ENCODE data around the gene ACSF3. TPM values are rescaled to one million over a fixed set of nuclear protein-coding genes. Genes with fewer than 3 reads are reported as not detected.

The ACSF3 gene
- total RNA-seq, 3 donors from 2014 or later (not counting 1 experiment from before 2014, with no cell fraction given) = 45.0 to 71.4 (median 51.6) TPM

DNA sequence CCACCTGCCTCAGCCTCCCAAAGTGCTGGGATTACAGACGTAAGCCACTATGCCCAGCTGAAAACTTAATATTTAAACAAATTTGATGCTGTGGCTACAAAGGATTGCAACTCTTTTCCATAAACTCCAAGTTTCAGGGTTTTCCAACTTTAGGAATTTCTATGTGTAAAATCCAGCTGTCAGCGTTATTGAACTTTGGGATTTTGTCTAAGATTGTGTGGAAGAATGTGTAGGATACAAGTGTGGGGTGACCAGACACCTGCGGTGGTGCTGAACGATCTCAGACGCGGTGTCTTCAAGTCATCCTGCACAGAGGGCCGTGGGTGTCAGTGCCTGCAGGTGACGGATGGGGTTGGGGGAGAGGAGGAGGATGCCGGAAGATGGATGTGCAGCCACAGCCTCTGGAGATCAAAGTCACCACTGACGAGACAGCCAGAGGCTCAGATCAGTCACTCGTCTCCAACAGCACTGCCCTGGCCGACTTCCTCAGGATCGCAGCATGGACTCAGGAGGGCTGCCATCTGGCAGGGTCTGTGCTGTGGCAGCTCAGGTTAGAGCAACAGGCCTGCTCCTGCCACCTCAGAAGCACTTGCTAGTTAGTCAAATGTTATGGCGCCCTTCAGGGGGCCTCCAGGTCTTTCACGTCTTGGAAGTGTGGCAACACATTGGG lies 13.0 kb downstream of the ACSF3 start:
- Mint-ChIP-seq H3K27ac (no peak overlapping the region), H3K36me3 (no peaks in the 10 kb centered on the region), H3K9me3 (no peaks in the 10 kb centered on the region), H3K27me3 (ENCODE audit: low read depth in 2 of 2) (no peaks in the 10 kb centered on the region), H3K4me1 (peaks cover 4 to 6% of the 10 kb centered on the region in 2 donors), H3K4me3 (no peak overlapping the region)
- Histone ChIP-seq H3K27me3 (ENCODE audit: control insufficient read depth, insufficient read depth, low read length) (no peaks in the 10 kb centered on the region), H3K4me1 (ENCODE audit: control insufficient read depth, insufficient read depth, low read length) (no peaks in the 10 kb centered on the region), H3K36me3 (ENCODE audit: control insufficient read depth, insufficient read depth, low read length) (peaks cover 58% of the 10 kb centered on the region), H3K4me3 (ENCODE audit: low read length) (no peak overlapping the region), H3K27ac (ENCODE audit: low read length) (no peak overlapping the region), H3K9me3 (ENCODE audit: control insufficient read depth, insufficient read depth, low read length) (no peaks in the 10 kb centered on the region)
- WGBS (ENCODE audit: insufficient coverage) = 88% methylated on average over 14 of the region's 15 CpGs
- ATAC-seq (no peak), DNase-seq (peak in 1 of 2 donors; percentile 9)
- intact Hi-C loops (cut with micrococcal nuclease) = no loop called here
- TF ChIP-seq, protein P1, sequence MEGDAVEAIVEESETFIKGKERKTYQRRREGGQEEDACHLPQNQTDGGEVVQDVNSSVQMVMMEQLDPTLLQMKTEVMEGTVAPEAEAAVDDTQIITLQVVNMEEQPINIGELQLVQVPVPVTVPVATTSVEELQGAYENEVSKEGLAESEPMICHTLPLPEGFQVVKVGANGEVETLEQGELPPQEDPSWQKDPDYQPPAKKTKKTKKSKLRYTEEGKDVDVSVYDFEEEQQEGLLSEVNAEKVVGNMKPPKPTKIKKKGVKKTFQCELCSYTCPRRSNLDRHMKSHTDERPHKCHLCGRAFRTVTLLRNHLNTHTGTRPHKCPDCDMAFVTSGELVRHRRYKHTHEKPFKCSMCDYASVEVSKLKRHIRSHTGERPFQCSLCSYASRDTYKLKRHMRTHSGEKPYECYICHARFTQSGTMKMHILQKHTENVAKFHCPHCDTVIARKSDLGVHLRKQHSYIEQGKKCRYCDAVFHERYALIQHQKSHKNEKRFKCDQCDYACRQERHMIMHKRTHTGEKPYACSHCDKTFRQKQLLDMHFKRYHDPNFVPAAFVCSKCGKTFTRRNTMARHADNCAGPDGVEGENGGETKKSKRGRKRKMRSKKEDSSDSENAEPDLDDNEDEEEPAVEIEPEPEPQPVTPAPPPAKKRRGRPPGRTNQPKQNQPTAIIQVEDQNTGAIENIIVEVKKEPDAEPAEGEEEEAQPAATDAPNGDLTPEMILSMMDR (IDR thresholded peaks at IDR 0.05) = no peak

DNA sequence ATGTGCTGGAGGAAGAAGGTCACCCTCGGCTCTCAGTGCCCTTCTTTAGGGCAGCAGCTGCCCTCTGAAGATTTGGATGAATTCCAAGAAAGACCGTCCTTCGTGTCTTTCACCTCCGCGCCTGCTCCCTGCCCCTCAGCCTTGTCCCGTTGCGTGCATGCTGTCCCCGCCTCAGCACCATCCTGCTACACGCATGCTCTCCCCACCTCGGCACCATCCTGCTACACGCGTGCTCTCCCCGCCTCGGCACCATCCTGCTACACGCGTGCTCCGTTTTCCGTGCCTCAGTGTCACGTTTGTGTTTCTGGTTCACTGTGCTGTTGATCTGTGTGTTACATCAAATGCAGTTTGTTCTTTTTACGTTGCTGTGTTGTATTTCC lies 13.5 kb downstream of the ACSF3 start:
- Histone ChIP-seq H3K4me1 (ENCODE audit: control insufficient read depth, insufficient read depth, low read length) (no peaks in the 10 kb centered on the region), H3K36me3 (ENCODE audit: control insufficient read depth, insufficient read depth, low read length) (peaks cover 60% of the 10 kb centered on the region), H3K4me3 (ENCODE audit: low read length) (no peak overlapping the region), H3K27ac (ENCODE audit: low read length) (no peak overlapping the region), H3K27me3 (ENCODE audit: control insufficient read depth, insufficient read depth, low read length) (no peaks in the 10 kb centered on the region), H3K9me3 (ENCODE audit: control insufficient read depth, insufficient read depth, low read length) (no peaks in the 10 kb centered on the region)
- Mint-ChIP-seq H3K4me3 (no peak overlapping the region), H3K27ac (no peak overlapping the region), H3K9me3 (no peaks in the 10 kb centered on the region), H3K4me1 (peaks cover 4 to 6% of the 10 kb centered on the region in 2 donors), H3K36me3 (no peaks in the 10 kb centered on the region), H3K27me3 (ENCODE audit: low read depth in 2 of 2) (no peaks in the 10 kb centered on the region)
- intact Hi-C loops (cut with micrococcal nuclease) = no loop called here
- TF ChIP-seq, protein P1 (IDR thresholded peaks at IDR 0.05) = no peak
- DNase-seq (no peak), ATAC-seq (no peak)
- WGBS (ENCODE audit: insufficient coverage) = 97% methylated on average over 20 of the region's 20 CpGs

GRCh38 chr16:89108416-89108815 lies 14.8 kb downstream of the ACSF3 start:
- Histone ChIP-seq H3K36me3 (ENCODE audit: control insufficient read depth, insufficient read depth, low read length) (peaks cover 61% of the 10 kb centered on the region), H3K27me3 (ENCODE audit: control insufficient read depth, insufficient read depth, low read length) (no peaks in the 10 kb centered on the region), H3K27ac (ENCODE audit: low read length) (no peak overlapping the region), H3K9me3 (ENCODE audit: control insufficient read depth, insufficient read depth, low read length) (no peaks in the 10 kb centered on the region), H3K4me1 (ENCODE audit: control insufficient read depth, insufficient read depth, low read length) (peaks cover 4% of the 10 kb centered on the region), H3K4me3 (ENCODE audit: low read length) (no peak overlapping the region)
- H3K27ac Mint-ChIP-seq = no peak overlapping the region
- DNase-seq = no peak
- TF ChIP-seq, protein P1 (IDR thresholded peaks at IDR 0.05) = no peak
- intact Hi-C loops (cut with micrococcal nuclease) = no loop called here
- no peaks in the 10 kb centered on the region for H3K36me3 Mint-ChIP-seq
- peaks cover 4 to 6% of the 10 kb centered on the region in 2 donors for H3K4me1 Mint-ChIP-seq
- H3K9me3 Mint-ChIP-seq = no peaks in the 10 kb centered on the region
- 96% methylated on average over 4 of the region's 5 CpGs for WGBS (ENCODE audit: insufficient coverage)
- H3K4me3 Mint-ChIP-seq = no peak overlapping the region
- no peak for ATAC-seq
- H3K27me3 Mint-ChIP-seq (ENCODE audit: low read depth in 2 of 2) = no peaks in the 10 kb centered on the region

DNA sequence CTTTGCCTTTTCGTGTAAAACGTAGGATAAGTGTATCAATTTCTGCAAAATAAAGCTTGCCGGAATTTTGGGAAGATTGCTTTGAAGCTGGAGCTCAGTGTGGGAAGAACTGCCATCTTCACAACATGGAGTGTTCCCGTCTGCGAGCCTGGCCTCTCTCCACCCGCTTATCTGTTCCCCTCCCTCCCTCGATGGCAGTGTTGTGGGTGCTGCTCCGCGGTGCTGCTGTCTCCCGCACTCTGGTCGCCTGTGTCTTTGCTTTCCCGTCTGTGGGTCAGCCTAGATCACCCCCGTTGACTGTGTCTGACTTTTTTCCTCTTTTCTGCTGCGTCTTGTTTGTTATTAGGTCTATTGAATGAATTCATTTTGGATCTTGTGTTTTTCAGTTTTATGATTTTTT lies 17.0 kb downstream of the ACSF3 start:
- Mint-ChIP-seq H3K36me3 (no peaks in the 10 kb centered on the region), H3K4me3 (no peak overlapping the region), H3K9me3 (no peaks in the 10 kb centered on the region), H3K27me3 (ENCODE audit: low read depth in 2 of 2) (no peaks in the 10 kb centered on the region), H3K27ac (no peak overlapping the region), H3K4me1 (peaks cover 15 to 25% of the 10 kb centered on the region in 2 donors)
- Histone ChIP-seq H3K36me3 (ENCODE audit: control insufficient read depth, insufficient read depth, low read length) (peaks cover 50% of the 10 kb centered on the region), H3K9me3 (ENCODE audit: control insufficient read depth, insufficient read depth, low read length) (no peaks in the 10 kb centered on the region), H3K4me3 (ENCODE audit: low read length) (no peak overlapping the region), H3K27ac (ENCODE audit: low read length) (no peak overlapping the region), H3K4me1 (ENCODE audit: control insufficient read depth, insufficient read depth, low read length) (peaks cover 26% of the 10 kb centered on the region), H3K27me3 (ENCODE audit: control insufficient read depth, insufficient read depth, low read length) (no peaks in the 10 kb centered on the region)
- DNase-seq (no peak), ATAC-seq (no peak)
- 95% methylated on average over 13 of the region's 14 CpGs for WGBS (ENCODE audit: insufficient coverage)
- TF ChIP-seq, protein P1 (IDR thresholded peaks at IDR 0.05) = no peak
- intact Hi-C loops (cut with micrococcal nuclease) = no loop called here

Data from natural killer cell (primary cell).